Measurements from ENCODE around the gene TMEM163.

Gene TMEM163

GRCh38 chr2:134470561-134471168 lies 248.1 kb downstream of the TMEM163 start:
- DNase-seq = no peak

DNA sequence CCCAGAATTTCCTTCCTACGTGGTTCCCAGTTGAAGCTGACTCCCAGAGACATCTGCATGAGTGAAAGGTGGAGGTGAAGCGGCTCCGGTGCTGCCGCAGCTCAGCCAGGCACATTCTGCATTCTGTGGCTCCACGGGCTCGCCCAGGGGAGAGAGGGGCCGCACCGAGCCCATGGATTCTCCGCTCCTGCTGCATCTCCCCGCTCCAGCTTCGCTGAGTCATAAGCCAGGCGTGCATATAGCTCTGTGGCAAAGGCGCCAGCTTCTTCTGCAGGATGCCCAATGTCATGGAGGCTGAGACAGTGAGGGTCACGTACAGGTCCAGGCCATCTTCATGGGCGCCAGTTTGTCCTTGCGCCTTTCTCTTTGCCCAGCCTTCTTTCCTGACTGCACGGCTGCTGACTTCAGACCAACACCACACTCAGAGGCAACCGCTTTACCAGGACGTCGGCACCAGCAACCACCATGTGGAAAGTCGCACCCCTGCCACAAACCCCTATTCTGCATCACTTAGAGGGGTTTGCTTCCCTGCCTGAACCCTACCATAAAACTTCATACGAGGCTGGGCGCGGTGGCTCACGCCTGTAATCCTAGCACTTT lies 249.2 kb downstream of the TMEM163 start:
- DNase-seq = no peak

DNA sequence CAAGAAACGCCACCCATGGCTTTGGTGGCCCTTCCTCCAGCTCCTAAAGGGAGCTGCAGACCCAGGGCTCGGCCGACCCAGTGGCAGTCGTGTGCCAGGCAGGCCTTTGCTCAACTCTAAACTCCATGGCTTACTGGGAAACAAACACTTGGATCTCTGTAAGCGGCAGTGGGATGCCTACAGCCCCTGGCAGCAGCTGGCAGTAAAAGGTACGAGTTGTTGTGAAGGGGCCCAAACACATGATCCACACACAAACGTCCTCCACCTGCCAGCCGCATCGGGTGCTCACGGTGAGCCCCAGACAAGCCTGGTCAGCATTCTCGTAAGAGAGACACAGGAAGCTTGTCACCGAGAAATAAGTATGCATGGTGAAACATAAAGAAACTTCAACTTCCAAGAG lies 250.0 kb downstream of the TMEM163 start:
- DNase-seq = no peak

GRCh38 chr2:134468164-134468563 lies 250.6 kb downstream of the TMEM163 start:
- no peak for DNase-seq

DNA sequence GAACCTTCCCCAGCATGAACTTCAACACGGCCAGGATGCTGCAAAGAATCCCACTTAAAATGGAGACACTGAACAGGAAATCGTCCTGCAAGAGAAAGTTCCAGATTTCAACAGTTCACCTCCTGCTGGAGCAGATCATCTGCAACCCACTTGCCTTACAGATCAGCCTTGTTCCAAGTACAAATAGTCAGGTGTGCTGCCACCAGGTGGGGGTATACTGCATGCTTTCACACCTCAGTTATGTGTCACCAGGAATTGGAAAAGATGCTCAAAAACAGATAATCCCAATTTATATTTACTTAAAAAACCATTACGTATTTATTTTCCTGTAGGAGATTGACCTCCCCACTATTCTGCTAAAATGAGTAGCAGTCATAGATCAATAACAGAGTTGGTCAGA lies 252.7 kb downstream of the TMEM163 start:
- DNase-seq = peak; percentile 14

- DNase-seq = no peak
Observed at GRCh38 chr2:134465228-134466105, 253.3 kb downstream of the TMEM163 start.

GRCh38 chr2:134463699-134464022 lies 255.1 kb downstream of the TMEM163 start:
- no peak for DNase-seq

DNA sequence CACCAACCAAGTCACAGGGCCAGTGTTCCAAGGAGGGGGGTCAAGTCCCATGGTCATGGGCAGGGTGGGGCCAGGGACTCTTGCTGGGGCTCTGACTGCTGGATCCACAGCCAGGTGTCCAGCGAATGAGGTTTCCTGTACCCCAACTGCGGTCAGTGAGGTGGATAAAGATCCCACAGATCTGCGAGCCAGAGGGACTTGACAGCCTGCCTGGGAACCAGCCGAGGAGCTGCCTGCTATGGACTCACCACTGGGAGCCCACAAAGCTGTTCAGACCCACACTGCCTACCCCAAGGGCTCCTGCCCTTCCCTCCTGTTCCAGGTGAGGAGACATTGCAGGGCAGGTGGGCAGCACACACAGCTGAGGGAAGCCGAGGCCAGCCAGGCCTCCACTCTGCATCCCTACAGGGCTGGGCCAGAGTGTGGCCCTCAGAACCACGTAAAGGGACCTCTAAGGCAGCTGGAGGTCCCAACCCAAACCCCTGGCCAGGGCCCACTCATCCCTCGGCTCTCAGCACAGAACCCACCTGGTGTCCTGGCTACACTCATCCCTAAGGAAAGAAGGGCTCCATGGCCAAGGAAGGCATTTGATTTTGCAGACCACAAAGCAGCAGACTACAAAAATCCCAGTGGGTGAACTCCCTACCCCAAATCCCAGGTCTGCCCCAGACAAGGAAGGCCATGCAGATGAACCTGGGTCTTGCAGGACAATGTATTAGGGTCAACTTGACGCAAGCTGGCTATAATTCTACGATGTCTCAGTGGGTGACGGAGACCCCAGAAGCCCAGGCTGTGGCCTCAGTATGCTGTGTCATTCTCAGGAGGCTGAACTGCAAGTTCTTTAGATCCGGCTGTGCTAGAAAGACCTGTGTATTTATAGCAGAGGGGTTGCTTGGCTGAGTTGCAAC lies 255.8 kb downstream of the TMEM163 start:
- DNase-seq = no peak

DNA sequence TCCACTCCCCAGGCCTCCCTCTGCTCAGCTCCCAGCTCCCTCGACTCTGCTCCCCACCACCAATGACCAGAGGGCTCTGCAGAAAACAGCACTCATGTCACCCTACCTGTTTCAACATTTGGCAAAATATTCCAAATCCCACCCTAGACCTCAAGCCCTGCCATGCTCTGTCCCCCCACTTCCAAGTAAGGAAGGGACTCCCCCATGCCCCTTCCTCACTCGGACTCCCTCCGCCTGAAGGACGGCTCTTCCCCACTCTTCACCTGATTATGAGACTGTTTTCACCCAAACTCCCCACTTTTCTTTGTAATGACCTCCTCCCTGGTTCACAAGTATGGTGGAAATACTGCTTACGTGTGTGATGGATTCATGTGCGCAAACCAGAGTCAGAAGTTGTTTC lies 256.5 kb downstream of the TMEM163 start:
- no peak for DNase-seq

GRCh38 chr2:134461511-134461910 lies 257.3 kb downstream of the TMEM163 start:
- no peak for DNase-seq

DNA sequence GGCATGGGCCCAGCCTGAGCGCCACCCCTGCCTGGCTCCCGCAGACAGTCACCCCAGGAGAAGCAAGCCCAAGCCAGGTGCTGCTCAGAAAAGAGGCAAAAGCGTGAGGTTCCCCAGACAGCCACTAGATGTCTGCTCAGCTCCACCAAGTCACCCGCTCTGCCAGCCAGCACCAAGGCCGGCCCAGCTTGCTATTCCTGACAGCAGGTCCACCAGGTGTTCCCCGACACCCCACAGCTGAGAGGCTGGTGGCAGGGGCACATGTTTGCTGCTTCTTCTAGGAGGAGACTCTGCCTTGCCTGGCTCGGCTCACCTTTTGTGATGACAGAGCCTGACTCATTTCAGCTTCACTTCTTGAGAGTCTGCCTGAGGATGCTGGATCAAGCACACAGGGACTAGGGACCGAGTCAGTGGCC lies 258.2 kb downstream of the TMEM163 start:
- peak; percentile 53 for DNase-seq

- DNase-seq = no peak
Observed at GRCh38 chr2:134459706-134460406, 258.9 kb downstream of the TMEM163 start.

GRCh38 chr2:134458950-134459349 lies 259.9 kb downstream of the TMEM163 start:
- DNase-seq = no peak

DNA sequence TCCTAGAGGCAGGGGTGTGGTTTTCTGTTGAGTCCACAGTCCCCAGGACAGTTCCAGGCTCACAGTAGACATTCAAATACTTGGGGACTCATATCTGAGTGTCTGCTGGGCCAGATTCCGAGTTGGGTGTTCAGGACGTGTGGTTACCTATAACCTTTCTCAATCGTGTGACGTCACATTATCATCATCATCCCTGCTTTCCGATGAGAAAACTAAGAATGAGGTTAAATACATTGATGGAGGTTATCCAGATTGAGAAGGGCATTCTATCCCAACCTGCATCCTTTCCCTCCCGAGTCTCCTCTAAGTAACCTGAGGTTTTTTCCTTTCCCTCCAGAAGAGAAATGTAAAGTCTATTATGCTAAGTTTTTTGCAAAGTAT lies 260.3 kb downstream of the TMEM163 start:
- no peak for DNase-seq

DNA sequence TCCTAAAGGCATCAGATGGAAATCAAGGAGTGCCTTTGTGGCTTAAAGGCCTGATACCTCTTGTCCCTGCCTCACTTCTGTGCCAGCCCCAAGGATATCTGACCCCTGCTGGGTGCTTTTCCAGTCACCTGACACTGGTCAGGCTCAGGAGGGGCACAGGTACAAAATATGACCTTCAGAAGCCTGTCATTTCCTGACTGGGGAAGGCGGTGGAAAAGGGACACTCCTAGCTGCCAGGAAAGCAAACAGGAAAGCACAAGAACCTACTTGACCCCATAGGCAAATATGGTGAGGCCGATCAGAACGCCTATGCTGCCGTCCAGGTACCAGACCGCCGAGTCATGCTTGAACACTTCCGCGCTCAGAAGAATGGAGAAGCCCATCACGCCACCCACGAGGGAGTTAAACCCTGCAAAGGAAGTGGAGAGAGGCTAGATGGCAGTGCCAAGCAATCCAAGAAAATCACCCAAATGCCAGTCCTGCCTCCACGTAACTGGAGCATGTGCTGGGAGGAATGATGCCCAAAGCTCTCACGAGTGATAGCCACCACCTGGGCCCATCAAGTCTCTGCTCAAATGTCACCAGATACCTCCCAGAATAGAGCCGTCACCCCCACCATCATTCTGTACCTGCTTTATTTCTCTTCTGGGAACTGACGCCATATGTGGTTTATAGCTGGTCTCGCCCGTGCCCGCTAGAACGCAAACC lies 260.9 kb downstream of the TMEM163 start:
- DNase-seq = no peak

- no peak for DNase-seq
Observed at GRCh38 chr2:134457353-134457752, 261.4 kb downstream of the TMEM163 start.

GRCh38 chr2:134455426-134455825 lies 263.4 kb downstream of the TMEM163 start:
- DNase-seq = no peak

- DNase-seq = no peak
Observed at GRCh38 chr2:134454931-134455330, 263.9 kb downstream of the TMEM163 start.

GRCh38 chr2:134454426-134454825 lies 264.4 kb downstream of the TMEM163 start:
- no peak for DNase-seq

DNA sequence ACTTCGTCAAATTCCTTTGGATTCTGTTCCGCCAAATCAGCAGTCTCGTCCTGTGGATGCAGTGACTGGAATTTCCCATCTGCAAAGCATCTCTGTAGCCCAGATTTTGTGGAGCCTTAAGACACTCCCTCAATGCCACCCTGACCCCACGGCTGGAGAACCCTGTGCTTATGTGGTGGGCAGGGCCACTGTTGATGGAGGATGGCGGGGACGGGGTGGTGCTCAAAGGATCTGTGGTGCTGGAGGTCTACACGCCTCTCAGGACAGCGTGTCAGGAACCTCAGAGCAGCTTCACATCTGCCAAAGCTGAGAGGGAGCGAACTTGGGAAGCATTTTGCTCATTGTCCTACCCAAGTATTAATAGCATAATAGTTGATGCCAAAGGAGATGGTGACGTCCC lies 264.8 kb downstream of the TMEM163 start:
- DNase-seq = no peak

DNA sequence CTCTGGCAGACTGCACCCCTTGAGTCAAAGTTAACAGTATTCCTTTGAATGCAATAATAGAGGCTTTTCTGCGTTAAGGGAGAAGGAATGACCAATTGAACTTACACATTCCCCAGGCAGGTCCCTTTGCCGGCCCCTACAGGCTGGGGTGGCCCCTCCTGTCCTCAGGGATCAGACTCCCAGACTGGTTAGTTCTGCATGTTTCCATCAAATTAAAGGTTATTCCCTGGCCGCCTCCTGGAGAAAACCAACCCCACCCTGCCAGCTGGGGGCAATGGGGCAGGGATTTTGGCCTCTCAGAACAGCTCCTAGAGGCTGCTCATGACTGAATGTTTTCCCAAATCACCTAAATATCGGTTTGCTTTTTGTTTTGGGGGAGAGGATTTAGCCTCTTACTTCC lies 265.3 kb downstream of the TMEM163 start:
- DNase-seq = no peak
